SK-N-SH (cell line): ENCODE measurements around the gene C17orf100. TPM values are rescaled to one million over a fixed set of nuclear protein-coding genes. Genes with fewer than 3 reads are reported as not detected.
A peak's percentile ranks its signal among the peaks of the same experiment; 100 is the strongest.

Experiments
- CTCF ChIA-PET: fragments of 300-600, 350-600 bp; formaldehyde crosslinking; extraction: SDS; loops from one replicate; lab custom pipeline; 2021; lab: Yijun Ruan, JAX
- POLR2A ChIA-PET: fragments of 350-600 bp; sonication (Branson Sonifier 250); formaldehyde crosslinking; extraction: SDS; loops from one replicate; lab custom pipeline; 2020; ENCODE audit warnings: antibody characterized with exemption, inconsistent platforms; lab: Yijun Ruan, JAX
- DNase-seq: peaks from one replicate; pipeline ENCODE4 v3.0.0; 2012
- H2AFZ ChIP-seq: fragments of 200-600 bp; sonication (generic); 2 replicates; pipeline ENCODE4 v1.8.1; 2016; ENCODE audit warnings: antibody characterized with exemption, mild to moderate bottlenecking, low read depth
- H3F3A ChIP-seq: fragments of 200-600 bp; sonication (generic); replicated peaks from 2 replicates; pipeline ENCODE3; 2016; ENCODE audit warnings: antibody characterized with exemption, mild to moderate bottlenecking; ENCODE audit not compliant: insufficient read depth
- H3K27ac ChIP-seq, 2 experiments: fragments of 200-500 bp in 1 of 2; fragments of 200-600 bp in 1 of 2; sonication (Bioruptor generic) in 1 of 2; sonication (generic), shearing (Covaris generic) in 1 of 2; 2 replicates each; pipeline versions ENCODE4 v1.5.1 to v1.6.1; 2014 to 2016; ENCODE audit warnings: low read depth in 2 of 2, inconsistent platforms in 1 of 2, low read length in 1 of 2, mild to moderate bottlenecking in 1 of 2, mixed read lengths in 1 of 2
- H3K27me3 ChIP-seq: fragments of 200-600 bp; sonication (generic), shearing (Covaris generic); 2 replicates; pipeline ENCODE4 v1.6.1; 2016; ENCODE audit warnings: mixed run types; ENCODE audit not compliant: insufficient read depth
- H3K36me3 ChIP-seq, 2 experiments: fragments of 200-500 bp in 1 of 2; fragments of 200-600 bp in 1 of 2; sonication (Bioruptor generic) in 1 of 2; sonication (generic) in 1 of 2; replicated peaks in 1 of 2; 2 replicates each; pipeline versions ENCODE3 to v1.5.1; 2014 to 2016; ENCODE audit warnings: low read length in 1 of 2, mild to moderate bottlenecking in 1 of 2; ENCODE audit not compliant: insufficient read depth in 2 of 2, control insufficient read depth in 1 of 2
- H3K4me1 ChIP-seq, 2 experiments: fragments of 200-500 bp in 1 of 2; fragments of 200-600 bp in 1 of 2; sonication (Bioruptor generic) in 1 of 2; sonication (generic), shearing (Covaris generic) in 1 of 2; 2 replicates each; pipeline versions ENCODE4 v1.5.1 to v1.6.1; 2014 to 2016; ENCODE audit warnings: low read depth in 1 of 2, low read length in 1 of 2, mixed run types in 1 of 2; ENCODE audit not compliant: insufficient read depth in 2 of 2, control insufficient read depth in 1 of 2
- H3K4me2 ChIP-seq: fragments of 200-600 bp; sonication (generic), shearing (Covaris generic); 2 replicates; pipeline ENCODE4 v1.6.1; 2017; ENCODE audit warnings: mixed run types
- H3K4me3 ChIP-seq, 2 experiments: fragments of 200-500 bp in 1 of 2; fragments of 200-600 bp in 1 of 2; sonication (Bioruptor generic) in 1 of 2; sonication (generic), shearing (Covaris generic) in 1 of 2; 2 replicates each; pipeline versions ENCODE4 v1.5.1 to v1.8.1; 2014 to 2016; ENCODE audit warnings: low read depth in 2 of 2, inconsistent platforms in 1 of 2, low read length in 1 of 2, mild to moderate bottlenecking in 1 of 2, mixed read lengths in 1 of 2, moderate library complexity in 1 of 2
- H3K79me2 ChIP-seq: fragments of 200-600 bp; sonication (generic); 2 replicates; pipeline ENCODE4 v1.8.1; 2017; ENCODE audit warnings: mild to moderate bottlenecking; ENCODE audit not compliant: insufficient read depth
- H3K9ac ChIP-seq: fragments of 200-600 bp; sonication (generic); 2 replicates; pipeline ENCODE4 v1.6.1; 2017; ENCODE audit warnings: mixed run types
- H3K9me2 ChIP-seq: fragments of 200-600 bp; sonication (generic); 2 replicates; pipeline ENCODE4 v1.6.1; 2017; ENCODE audit warnings: mixed run types
- H3K9me3 ChIP-seq: fragments of 200-600 bp; sonication (generic); 2 replicates; pipeline ENCODE4 v1.6.1; 2017; ENCODE audit warnings: mixed run types, mild to moderate bottlenecking, moderate library complexity
- H4K20me1 ChIP-seq: fragments of 200-600 bp; sonication (generic); 2 replicates; pipeline ENCODE4 v1.6.1; 2017; ENCODE audit warnings: mild to moderate bottlenecking, mixed run types; ENCODE audit not compliant: insufficient read depth
- CHD2 ChIP-seq: fragments of 150-350 bp; IDR thresholded peaks from 2 replicates; pipeline ENCODE4 v1.6.1; 2018; ENCODE audit warnings: low read length; ENCODE audit not compliant: partially characterized antibody
- CTCF ChIP-seq: fragments of 200-600 bp; sonication (generic); IDR thresholded peaks from 2 replicates; pipeline ENCODE4 v1.6.1; 2017; ENCODE audit warnings: antibody characterized with exemption, mild to moderate bottlenecking, moderate library complexity
- EP300 ChIP-seq, 2 experiments: IDR thresholded peaks; 2 replicates each; pipeline versions ENCODE4 v1.4.0 to v1.6.1; 2012; ENCODE audit warnings: borderline replicate concordance in 1 of 2, low read depth in 1 of 2, low read length in 1 of 2
- EZH2phosphoT487 ChIP-seq: fragments of 200-600 bp; sonication (generic); IDR thresholded peaks from 2 replicates; pipeline ENCODE4 v1.6.1; 2017; ENCODE audit warnings: low read depth, mixed run types, mild to moderate bottlenecking, antibody characterized with exemption, moderate library complexity, borderline replicate concordance
- FOSL2 ChIP-seq: IDR thresholded peaks from 2 replicates; pipeline ENCODE4 v1.4.0; 2012; ENCODE audit warnings: low read depth, mild to moderate bottlenecking, moderate library complexity, borderline replicate concordance
- FOXJ3 ChIP-seq: sonication (generic); formaldehyde crosslinking; IDR thresholded peaks from 2 replicates; pipeline ENCODE4 v1.5.1; 2020; ENCODE audit warnings: mild to moderate bottlenecking, missing genetic modification reagents
- FOXM1 ChIP-seq: IDR thresholded peaks from 2 replicates; pipeline ENCODE4 v1.4.0; 2012; ENCODE audit warnings: low read depth, mild to moderate bottlenecking
- IRF3 ChIP-seq: fragments of 150-350 bp; IDR thresholded peaks from 2 replicates; pipeline ENCODE4 v1.6.1; 2016; ENCODE audit warnings: mild to moderate bottlenecking, low read depth, low read length
- JUND ChIP-seq: IDR thresholded peaks from 2 replicates; pipeline ENCODE4 v1.4.0; 2012
- MAX ChIP-seq: IDR thresholded peaks from 2 replicates; pipeline ENCODE4 v1.4.0; 2012; ENCODE audit warnings: low read depth
- MEF2A ChIP-seq: IDR thresholded peaks from 2 replicates; pipeline ENCODE4 v1.4.0; 2012; ENCODE audit warnings: low read depth, borderline replicate concordance
- MXI1 ChIP-seq: IDR thresholded peaks from 2 replicates; pipeline ENCODE4 v1.6.1; 2012; ENCODE audit warnings: mild to moderate bottlenecking, low read depth, low read length, improper control_type of control experiment
- NFIC ChIP-seq: IDR thresholded peaks from 2 replicates; pipeline ENCODE4 v1.4.0; 2012; ENCODE audit warnings: borderline replicate concordance
- PBX3 ChIP-seq: IDR thresholded peaks from 2 replicates; pipeline ENCODE4; 2012
- POLR2AphosphoS5 ChIP-seq: IDR thresholded peaks from 2 replicates; pipeline ENCODE4 v1.6.1; 2012; ENCODE audit warnings: low read depth, low read length
- RAD21 ChIP-seq: IDR thresholded peaks from 2 replicates; pipeline ENCODE4 v1.6.1; 2012; ENCODE audit warnings: mild to moderate bottlenecking, low read length
- RCOR1 ChIP-seq: fragments of 150-350 bp; IDR thresholded peaks from 2 replicates; pipeline ENCODE4 v1.6.1; 2017; ENCODE audit warnings: antibody characterized with exemption, low read length
- REST ChIP-seq: IDR thresholded peaks from 2 replicates; pipeline ENCODE4 v1.6.1; 2012; ENCODE audit warnings: mild to moderate bottlenecking, low read depth, low read length, moderate library complexity
- SIN3A ChIP-seq: IDR thresholded peaks from 2 replicates; pipeline ENCODE4 v1.6.1; 2012; ENCODE audit warnings: low read depth, mild to moderate bottlenecking, low read length, moderate library complexity, borderline replicate concordance
- TAF1 ChIP-seq: IDR thresholded peaks from 2 replicates; pipeline ENCODE4 v1.6.1; 2012; ENCODE audit warnings: low read depth, mild to moderate bottlenecking, low read length, moderate library complexity, borderline replicate concordance
- USF1 ChIP-seq: IDR thresholded peaks from 2 replicates; pipeline ENCODE4 v1.4.0; 2012; ENCODE audit warnings: low read depth, borderline replicate concordance
- ZBTB33 ChIP-seq: IDR thresholded peaks from 2 replicates; pipeline ENCODE4 v1.4.0; 2012; ENCODE audit warnings: low read depth, borderline replicate concordance
- WGBS: methylation state at CpG from one replicate; pipeline ENCODE4 v1.1.6; 2017; ENCODE audit warnings: low lambda C conversion rate; 5-methylcytosine and 5-hydroxymethylcytosine counted together
- polyA plus RNA-seq, 3 experiments: library from polyadenylated mRNA; depleted of rRNA; stranded (reverse); fragments of >200 nt; gene quantifications; 2 replicates each; pipeline ENCODE4 v1.2.3, GENCODE V29; 2012

Gene C17orf100
- polyA plus RNA-seq, 1 of the 3 experiments (the other 2 are of a cell fraction): 2.6 TPM

GRCh38 chr17:6608321-6608720 is 43.2 kb upstream of the C17orf100 start (continued):
- TF ChIP-seq EZH2phosphoT487 (no peak), TAF1 (no peak), FOXM1 (no peak), RCOR1 (no peak), MEF2A (no peak), POLR2AphosphoS5 (no peak), SIN3A (no peak), PBX3 (peak; percentile 56; the same call in 1 of the 2 replicates), CHD2 (no peak), CTCF (no peak), MAX (no peak), IRF3 (no peak), FOXJ3 (CRISPR knock-in tag) (no peak), FOSL2 (peak; percentile 69), JUND (peak; percentile 62), RAD21 (no peak), NFIC (peak; percentile 30; the same call in 1 of the 2 replicates)

GRCh38 chr17:6610011-6610410 is 41.6 kb upstream of the C17orf100 start:
- H3K4me3 ChIP-seq: no peak overlapping the region
- H3K27me3 ChIP-seq: no peaks in the 10 kb centered on the region
- CTCF ChIA-PET: interaction anchor here (1.3 kb wide), 1 partner anchor 137 kb away, joined by 3 read pairs; no protein-coding TSS in a partner anchor
- H3F3A ChIP-seq: no peaks in the 10 kb centered on the region
- 93% methylated on average over 5 of the region's 5 CpGs for WGBS
- H3K9me3 ChIP-seq: no peaks in the 10 kb centered on the region
- no peaks in the 10 kb centered on the region; the same call in 1 of the 2 replicates for H4K20me1 ChIP-seq
- H3K27ac ChIP-seq: no peak overlapping the region
- peaks cover 53 to 73% of the 10 kb centered on the region in 2 experiments for H3K36me3 ChIP-seq
- POLR2A ChIA-PET: no interaction called here
- no peak overlapping the region for H3K4me2 ChIP-seq
- no peaks in the 10 kb centered on the region for H3K4me1 ChIP-seq
- H3K9ac ChIP-seq: no peak overlapping the region
- H3K9me2 ChIP-seq: no peaks in the 10 kb centered on the region
- H3K79me2 ChIP-seq: 0 out of 2 replicates have a peak, but pooled peaks cover 5% of the 10 kb centered on the region
- H2AFZ ChIP-seq: no peak overlapping the region
- no peak for DNase-seq
- TF ChIP-seq REST (no peak), USF1 (no peak), ZBTB33 (no peak), MXI1 (no peak), EP300 (IDR thresholded peaks at IDR 0.05; ENCODE audit: borderline replicate concordance in 1 of 2, low read depth in 1 of 2, low read length in 1 of 2) (no peak), RAD21 (no peak), CHD2 (no peak)
